Kidney capillary endothelial cell (primary cell): ENCODE measurements around the gene SOX1.

Experiments used
- DNase-seq: peaks from one replicate; pipeline ENCODE4 v3.0.0-alpha.2; 2018; ENCODE audit warnings: low spot score

The SOX1 gene

GRCh38 chr13:112067116-112067741, at the start of gene SOX1:
Gene SOX1, plus strand, starts transcription at chr13:112067149. Its CDS starts 510 bp downstream, at chr13:112067659.
- DNase-seq, result no peak

- no peak for DNase-seq
These were observed 42.4 kb upstream of the SOX1 start for GRCh38 chr13:112024577-112024976.

- no peak for DNase-seq
These were observed 39.7 kb upstream of the SOX1 start for GRCh38 chr13:112027250-112027649.

GRCh38 chr13:112028481-112028880, 38.5 kb upstream of the SOX1 start:
- DNase-seq, result no peak

GRCh38 chr13:112029143-112029542, 37.8 kb upstream of the SOX1 start:
- DNase-seq, result no peak

GRCh38 chr13:112032186-112032993, 34.6 kb upstream of the SOX1 start:
- DNase-seq, result no peak

GRCh38 chr13:112034231-112034630, 32.7 kb upstream of the SOX1 start:
- DNase-seq, result no peak

- DNase-seq, result no peak
These were observed 32.1 kb upstream of the SOX1 start for GRCh38 chr13:112034846-112035245.

- no peak for DNase-seq
These were observed 24.5 kb upstream of the SOX1 start for GRCh38 chr13:112042496-112042895.

GRCh38 chr13:112052213-112052612, 14.7 kb upstream of the SOX1 start:
- DNase-seq, result no peak

GRCh38 chr13:112053167-112053743, 13.7 kb upstream of the SOX1 start:
- DNase-seq, result no peak

- DNase-seq, result no peak
These were observed 13.0 kb upstream of the SOX1 start for GRCh38 chr13:112053744-112054615.

GRCh38 chr13:112054616-112055015, 12.3 kb upstream of the SOX1 start:
- no peak for DNase-seq

- DNase-seq, result no peak
These were observed 11.7 kb upstream of the SOX1 start for GRCh38 chr13:112055036-112055914.

- no peak for DNase-seq
These were observed 11.1 kb upstream of the SOX1 start for GRCh38 chr13:112055915-112056269.

GRCh38 chr13:112056284-112056727, 10.6 kb upstream of the SOX1 start:
- DNase-seq, result no peak

- DNase-seq, result no peak
These were observed 10.1 kb upstream of the SOX1 start for GRCh38 chr13:112056739-112057438.

- DNase-seq, result no peak
These were observed 9.6 kb upstream of the SOX1 start for GRCh38 chr13:112057439-112057735.

GRCh38 chr13:112057736-112058518, 9.0 kb upstream of the SOX1 start:
- DNase-seq, result no peak

GRCh38 chr13:112058519-112058873, 8.5 kb upstream of the SOX1 start:
- no peak for DNase-seq
